ENCODE data around the gene HHATL. TPM values are rescaled to one million over a fixed set of nuclear protein-coding genes. Genes with fewer than 3 reads are reported as not detected.

The HHATL gene
- total RNA-seq = 1 to 10 TPM in 1 of 2 donors, under 1 TPM in 1; 0.65 to 2.7 TPM
- under 1 TPM; 0.39 to 0.60 TPM for polyA plus RNA-seq
- long read RNA-seq, donor 1 = 0 reads
- long read RNA-seq, donor 2 = 0 reads
- long read RNA-seq, donor 3 = 0 reads
- long read RNA-seq, donor 4 = 0 reads
- long read RNA-seq, donor 5 = 0 reads

GRCh38 chr3:42702066-42702951 lies at the start of gene HHATL:
HHATL (minus strand) TSS chr3:42702798; CDS start chr3:42700826, 1,972 bp downstream.
- no peak within 1 kb of the TSS for H3K9ac ChIP-seq (ENCODE audit: insufficient read depth in 1 of 2, low read length in 2 of 2)
- H3K4me1 ChIP-seq (ENCODE audit: control insufficient read depth in 5 of 5, insufficient read depth in 5 of 5, low read length in 5 of 5) = no peaks in the 10 kb centered on the region
- DNase-seq = no peak
- WGBS, 2 donors = 66 to 68% methylated on average over 19 to 21 of the region's 21 CpGs
- no peaks in the 10 kb centered on the region for H3K36me3 ChIP-seq (ENCODE audit: control insufficient read depth in 4 of 4, insufficient read depth in 4 of 4, low read length in 4 of 4)
- peaks cover 0 to 3% (median 2%) of the 10 kb centered on the region in 3 donors for H3K27me3 ChIP-seq (ENCODE audit: control insufficient read depth in 3 of 3, insufficient read depth in 3 of 3, low read length in 2 of 3)
- no peak for ATAC-seq (ENCODE audit: insufficient read depth, low FRiP score)
- H3K4me3 ChIP-seq = no peak within 1 kb of the TSS
- TF ChIP-seq CTCF (IDR thresholded peaks at IDR 0.05; ENCODE audit: control extremely low read depth, extremely low read depth) = no peak
- H3K9me3 ChIP-seq (ENCODE audit: control insufficient read depth in 4 of 4, insufficient read depth in 3 of 4, low read length in 3 of 4) = peaks cover 0 to 2% (median 0%) of the 10 kb centered on the region in 4 donors
- H3K27ac ChIP-seq (ENCODE audit: low read depth in 1 of 2, low read length in 1 of 2) = peak within 1 kb of the TSS in 1 of 2 donors; percentile 85

GRCh38 chr3:42751609-42752008 lies 49.0 kb upstream of the HHATL start:
- H3K9ac ChIP-seq (ENCODE audit: insufficient read depth in 1 of 2, low read length in 2 of 2) = no peak overlapping the region
- H3K27ac ChIP-seq (ENCODE audit: low read depth in 1 of 2, low read length in 1 of 2) = no peak overlapping the region
- WGBS, 2 donors = 61 to 72% methylated on average over 9 of the region's 9 CpGs
- no peaks in the 10 kb centered on the region for H3K27me3 ChIP-seq (ENCODE audit: control insufficient read depth in 3 of 3, insufficient read depth in 3 of 3, low read length in 2 of 3)
- TF ChIP-seq CTCF (IDR thresholded peaks at IDR 0.05; ENCODE audit: control extremely low read depth, extremely low read depth) = no peak
- no peak overlapping the region for H3K4me3 ChIP-seq
- no peaks in the 10 kb centered on the region for H3K9me3 ChIP-seq (ENCODE audit: control insufficient read depth in 4 of 4, insufficient read depth in 3 of 4, low read length in 3 of 4)
- no peak for ATAC-seq (ENCODE audit: insufficient read depth, low FRiP score)
- no peaks in the 10 kb centered on the region for H3K36me3 ChIP-seq (ENCODE audit: control insufficient read depth in 4 of 4, insufficient read depth in 4 of 4, low read length in 4 of 4)
- peaks cover 0 to 8% (median 4%) of the 10 kb centered on the region in 5 donors for H3K4me1 ChIP-seq (ENCODE audit: control insufficient read depth in 5 of 5, insufficient read depth in 5 of 5, low read length in 5 of 5)
- peak in 2 of 3 donors; percentile 39 to 48 for DNase-seq

GRCh38 chr3:42750834-42751233 lies 48.2 kb upstream of the HHATL start:
- DNase-seq (no peak), ATAC-seq (ENCODE audit: insufficient read depth, low FRiP score) (no peak)
- Histone ChIP-seq H3K4me1 (ENCODE audit: control insufficient read depth in 5 of 5, insufficient read depth in 5 of 5, low read length in 5 of 5) (peaks cover 0 to 15% (median 9%) of the 10 kb centered on the region in 5 donors), H3K27ac (ENCODE audit: low read depth in 1 of 2, low read length in 1 of 2) (no peak overlapping the region), H3K36me3 (ENCODE audit: control insufficient read depth in 4 of 4, insufficient read depth in 4 of 4, low read length in 4 of 4) (no peaks in the 10 kb centered on the region), H3K9ac (ENCODE audit: insufficient read depth in 1 of 2, low read length in 2 of 2) (no peak overlapping the region), H3K9me3 (ENCODE audit: control insufficient read depth in 4 of 4, insufficient read depth in 3 of 4, low read length in 3 of 4) (no peaks in the 10 kb centered on the region), H3K27me3 (ENCODE audit: control insufficient read depth in 3 of 3, insufficient read depth in 3 of 3, low read length in 2 of 3) (no peaks in the 10 kb centered on the region), H3K4me3 (no peak overlapping the region)
- WGBS, 2 donors = 93 to 94% methylated on average over 7 of the region's 7 CpGs
- no peak for TF ChIP-seq CTCF (IDR thresholded peaks at IDR 0.05; ENCODE audit: control extremely low read depth, extremely low read depth)
